NCI-H1092 (cell line): Measurements from ENCODE around the gene CP.

Experiments
- DNase-seq: peaks from one replicate; lab custom pipeline; 2025; lab: John Stamatoyannopoulos, UW

CP gene

DNA sequence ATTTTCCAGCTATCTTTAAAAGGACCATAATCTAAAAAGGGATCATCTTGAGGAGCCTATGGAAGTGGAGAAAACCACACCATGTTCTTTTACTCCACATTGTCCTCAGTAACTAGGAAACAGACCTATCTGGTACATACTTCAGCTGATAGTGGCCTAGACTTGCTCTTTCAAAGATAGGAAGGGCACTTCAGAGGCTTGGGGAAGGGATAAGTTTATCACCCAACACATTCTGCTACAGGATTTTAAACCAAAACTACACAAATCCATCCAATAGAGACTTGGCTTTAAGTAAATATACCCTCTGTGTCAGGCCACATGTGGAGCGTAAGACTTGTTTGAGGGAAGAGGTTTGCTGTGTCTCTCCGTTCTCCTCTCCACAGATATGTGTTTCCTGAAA is 35.4 kb downstream of the CP start:
- DNase-seq, result no peak

DNA sequence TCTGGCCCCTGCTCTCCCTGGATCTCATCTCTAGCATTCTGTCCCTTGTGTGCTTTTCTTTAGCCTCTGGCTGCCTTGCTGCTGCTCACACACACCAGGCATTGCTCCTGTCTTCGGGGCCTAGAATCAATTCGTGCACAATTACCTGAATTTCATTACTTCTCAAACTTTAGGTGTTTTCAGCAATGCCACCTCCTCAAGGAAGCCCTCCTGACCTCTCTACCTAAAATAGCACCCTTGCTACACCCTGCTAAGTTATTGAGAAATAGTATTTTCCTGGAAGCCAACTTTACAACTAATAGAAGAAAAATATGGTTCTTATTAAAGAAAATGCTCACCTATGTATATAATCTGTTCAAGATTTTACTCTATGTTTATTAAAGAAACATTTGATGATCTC is 40.4 kb downstream of the CP start:
- no peak for DNase-seq

DNA sequence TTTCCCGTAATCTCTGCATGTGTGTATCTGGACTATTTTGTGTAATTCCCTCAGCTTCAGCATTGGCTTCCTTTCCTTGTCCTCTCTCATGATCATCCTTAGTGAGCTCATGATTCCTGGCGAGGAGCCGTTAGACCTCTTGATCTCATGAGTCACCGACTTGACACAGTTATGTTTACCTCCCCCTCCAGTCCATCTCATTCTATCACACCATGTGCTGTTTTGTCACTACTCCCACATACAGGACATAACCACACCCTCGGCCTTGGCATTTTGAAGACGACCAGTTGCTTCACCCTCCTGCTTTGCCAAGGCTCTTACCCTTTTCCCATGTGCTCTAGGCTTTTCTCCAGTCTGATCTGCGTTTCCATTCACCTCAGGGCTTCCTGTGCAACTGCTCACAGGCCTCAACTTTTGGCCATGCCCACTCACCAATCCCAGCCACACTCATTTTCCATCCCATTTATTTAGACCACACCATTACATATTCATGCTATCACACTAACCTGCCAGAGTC is 41.5 kb downstream of the CP start:
- DNase-seq, result no peak

DNA sequence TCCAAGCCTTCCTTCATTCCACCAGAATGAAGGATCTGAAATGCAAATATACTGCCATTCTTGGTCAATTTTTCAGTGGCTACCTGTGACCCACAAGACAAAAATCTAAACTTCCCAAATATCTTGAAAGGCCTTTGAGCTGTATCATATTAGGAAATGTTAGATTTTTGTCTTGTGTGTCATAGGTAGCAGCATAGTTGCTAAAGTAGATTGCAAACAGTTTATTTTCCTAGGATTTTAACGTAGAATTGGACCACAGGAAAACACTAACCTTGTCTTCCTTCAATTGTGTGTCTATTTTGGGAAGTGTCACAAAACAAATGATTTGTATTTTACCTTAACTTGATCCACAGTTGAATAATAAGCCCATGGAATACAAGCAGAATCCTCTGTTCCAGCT is 42.4 kb downstream of the CP start:
- DNase-seq, result no peak

DNA sequence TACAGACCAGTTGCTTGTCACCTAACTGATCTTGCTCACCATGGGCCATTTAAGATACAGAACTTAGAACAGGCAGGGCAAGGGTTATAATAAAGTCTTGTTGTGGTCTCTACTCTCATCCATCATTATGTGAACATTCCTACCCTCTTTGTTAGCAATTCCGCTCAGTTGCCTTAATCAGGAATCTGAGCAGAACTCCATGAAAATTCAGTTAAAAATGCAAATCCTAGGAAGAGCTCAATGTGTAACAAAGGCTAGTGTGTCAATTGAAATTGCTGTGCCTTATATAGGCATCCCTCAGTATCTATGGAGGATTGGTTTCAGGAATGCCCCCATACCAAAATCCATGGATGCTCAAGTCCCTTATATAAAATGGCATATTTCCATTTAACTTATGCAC is 44.5 kb downstream of the CP start:
- DNase-seq, result no peak

DNA sequence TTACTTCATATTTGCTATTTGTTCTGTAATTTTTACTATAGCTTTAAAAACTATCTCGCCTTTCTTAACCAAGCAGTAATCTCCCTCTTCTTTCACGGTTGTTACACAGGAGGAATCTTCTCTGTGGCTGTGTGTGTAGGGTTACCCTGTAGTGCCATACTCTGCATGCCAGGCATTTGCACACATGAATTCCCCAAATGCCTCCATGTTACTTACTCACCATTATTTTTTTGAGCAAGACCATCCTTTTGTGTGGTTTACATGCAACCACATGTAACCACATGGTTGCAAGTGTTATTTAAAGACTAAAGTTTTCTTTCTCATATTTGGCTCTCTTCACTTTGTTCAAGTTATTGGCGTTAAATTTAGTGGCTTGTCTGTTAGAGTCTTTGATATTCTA is 46.7 kb downstream of the CP start:
- no peak for DNase-seq

DNA sequence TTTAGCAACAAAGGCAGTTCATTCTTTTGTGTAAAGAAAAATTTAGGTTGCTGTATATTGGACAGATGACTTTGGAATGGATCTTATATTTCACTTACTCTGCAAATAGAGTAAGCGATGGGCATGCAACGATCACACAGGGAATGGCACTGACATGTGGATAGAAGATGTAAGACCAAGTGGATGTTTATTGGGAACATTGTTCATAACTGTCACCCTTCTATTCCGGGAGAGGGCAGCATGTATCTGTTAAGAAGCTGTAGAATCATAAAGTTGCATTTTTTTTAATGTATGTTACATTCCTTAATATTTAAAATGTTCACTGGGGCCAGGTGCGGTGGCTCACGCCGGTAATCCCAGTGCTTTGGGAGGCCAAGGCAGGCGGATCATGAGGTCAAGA is 51.0 kb downstream of the CP start:
- no peak for DNase-seq

DNA sequence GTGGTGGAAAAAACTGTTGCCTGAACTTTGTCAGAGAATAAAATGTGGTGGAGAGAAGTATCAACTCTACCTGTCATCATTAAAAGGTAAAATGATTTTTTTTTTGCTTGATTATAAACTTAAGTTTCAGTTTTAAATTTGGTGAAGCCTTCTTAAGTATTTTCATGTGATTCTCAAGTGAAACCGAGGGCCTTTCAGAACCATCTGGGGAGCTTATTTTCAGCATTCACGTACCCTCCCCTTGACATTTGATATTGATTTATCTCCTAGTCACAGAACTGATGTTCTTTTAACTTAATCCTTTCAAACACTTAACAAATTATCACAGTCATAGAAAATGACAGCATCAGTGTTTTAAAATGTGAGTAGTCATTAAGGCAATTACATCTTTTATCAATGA is 53.7 kb downstream of the CP start:
- no peak for DNase-seq

DNA sequence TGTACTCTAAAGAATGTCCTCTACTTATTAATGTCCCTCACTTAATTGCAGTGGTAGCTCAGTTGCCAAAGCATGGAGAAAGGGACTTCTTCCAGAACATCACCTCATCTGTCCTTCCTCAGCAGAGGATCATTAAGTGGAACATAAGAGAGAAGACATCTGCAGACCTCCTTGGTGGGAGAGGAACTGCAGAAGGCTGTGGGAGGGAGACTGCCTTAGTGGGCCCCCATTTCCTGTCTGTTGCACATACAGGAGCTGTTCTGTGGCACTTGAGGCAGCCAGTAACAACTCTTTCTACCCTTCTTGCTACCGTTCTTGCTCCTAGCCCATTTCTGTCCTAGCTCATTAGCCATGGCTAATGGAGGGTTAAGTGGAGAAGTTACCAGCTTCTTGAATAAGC is 58.6 kb downstream of the CP start:
- DNase-seq, result no peak

DNA sequence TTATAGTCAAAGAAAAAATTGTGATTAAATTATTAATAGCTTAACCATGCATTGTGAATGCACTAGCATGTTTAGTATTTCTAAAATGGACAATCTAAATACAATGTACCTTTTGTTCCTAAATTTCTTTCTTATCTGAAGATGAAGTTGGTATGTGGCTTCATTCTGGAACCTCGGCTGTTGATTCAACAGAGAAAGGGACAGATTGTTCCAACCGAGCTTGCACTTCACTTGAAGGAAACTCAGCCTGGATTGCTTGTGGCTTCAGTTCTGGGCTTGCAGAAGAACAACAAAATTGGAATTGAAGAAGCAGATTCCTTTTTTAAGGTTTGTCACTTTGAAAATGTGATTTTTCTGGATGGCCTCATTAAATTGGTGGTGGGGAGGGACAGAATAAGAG is 59.6 kb downstream of the CP start:
- no peak for DNase-seq

DNA sequence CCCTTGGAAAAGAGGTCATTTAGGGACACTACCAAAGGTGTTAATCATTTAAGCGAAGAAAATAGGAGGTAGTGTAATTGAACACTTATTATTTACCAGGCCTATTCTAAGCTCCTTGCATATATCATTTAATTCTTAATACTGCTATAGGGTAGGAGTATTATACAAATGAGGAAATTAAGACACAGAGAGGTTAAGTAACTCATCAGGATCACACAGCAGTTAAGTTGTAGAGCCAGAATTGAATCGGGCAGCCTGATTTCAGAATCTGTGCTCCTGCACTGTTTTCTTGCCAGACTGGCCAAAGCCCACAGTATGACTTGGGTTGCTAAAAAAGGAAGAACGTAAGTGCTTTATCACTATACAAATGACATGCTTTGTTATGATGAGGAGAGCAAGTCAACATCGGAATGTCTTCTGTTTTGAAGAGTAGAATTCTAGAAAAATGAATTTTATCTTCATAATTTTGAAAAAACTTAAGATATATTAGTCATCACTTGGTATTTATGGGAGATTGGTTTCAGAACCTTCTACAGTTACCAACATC is 60.8 kb downstream of the CP start:
- no peak for DNase-seq

DNA sequence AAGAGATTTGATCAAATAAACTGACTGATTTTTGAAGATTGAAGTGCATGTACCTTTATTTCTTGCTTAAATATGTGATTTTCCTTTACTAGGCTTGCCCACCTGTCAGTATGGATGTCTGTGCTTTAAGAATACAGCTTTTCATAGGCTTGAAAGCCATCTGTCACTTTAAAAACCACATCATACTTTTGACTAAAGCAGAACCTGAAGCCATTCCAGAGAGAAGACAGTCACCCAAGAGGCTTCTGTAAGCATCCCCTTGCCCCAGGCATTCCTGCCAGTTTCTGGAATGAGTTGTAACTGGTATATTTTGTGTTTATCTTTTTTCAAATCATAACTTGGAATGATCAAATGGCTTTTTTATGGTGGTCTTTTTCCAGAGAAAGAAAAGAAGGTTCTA is 68.2 kb downstream of the CP start:
- no peak for DNase-seq

DNA sequence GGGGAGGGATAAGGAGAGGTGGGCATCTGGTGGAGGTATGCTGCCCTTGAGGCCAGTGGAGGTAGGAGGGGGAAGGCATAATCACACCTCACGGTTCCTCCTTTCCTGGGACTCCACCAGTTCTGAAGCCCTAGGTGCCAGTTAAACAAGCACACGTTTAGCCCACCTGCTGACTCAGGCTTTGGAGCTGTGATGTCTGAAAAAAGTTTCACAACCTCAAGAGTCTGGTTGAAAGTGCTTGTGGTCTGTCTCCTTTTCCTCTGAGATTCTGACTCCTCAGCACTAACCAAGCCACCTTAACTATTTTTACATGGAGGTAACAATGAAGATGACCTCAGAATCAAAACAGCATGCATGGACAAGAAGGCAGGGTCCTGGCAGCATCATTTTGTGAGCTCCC is 69.2 kb downstream of the CP start:
- no peak for DNase-seq

DNA sequence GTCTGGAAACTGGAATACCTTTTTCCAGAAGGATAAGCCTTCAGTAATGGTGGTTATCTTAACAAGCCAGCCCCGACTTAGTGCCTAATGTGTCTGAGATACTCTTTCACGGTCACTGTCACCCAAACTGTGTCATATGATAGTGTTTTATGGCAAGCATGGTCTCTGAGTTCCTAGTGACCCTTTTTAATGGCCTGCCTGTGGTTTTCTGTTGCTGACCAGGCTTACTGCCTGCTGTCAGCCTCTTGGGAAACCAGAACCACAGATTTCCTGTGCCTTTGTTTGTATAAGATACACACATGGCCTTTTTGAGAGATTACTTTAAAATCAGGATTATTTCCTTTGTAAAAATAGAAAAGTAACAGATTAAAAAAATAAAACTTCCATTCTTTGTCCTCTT is 69.8 kb downstream of the CP start:
- DNase-seq, result no peak

DNA sequence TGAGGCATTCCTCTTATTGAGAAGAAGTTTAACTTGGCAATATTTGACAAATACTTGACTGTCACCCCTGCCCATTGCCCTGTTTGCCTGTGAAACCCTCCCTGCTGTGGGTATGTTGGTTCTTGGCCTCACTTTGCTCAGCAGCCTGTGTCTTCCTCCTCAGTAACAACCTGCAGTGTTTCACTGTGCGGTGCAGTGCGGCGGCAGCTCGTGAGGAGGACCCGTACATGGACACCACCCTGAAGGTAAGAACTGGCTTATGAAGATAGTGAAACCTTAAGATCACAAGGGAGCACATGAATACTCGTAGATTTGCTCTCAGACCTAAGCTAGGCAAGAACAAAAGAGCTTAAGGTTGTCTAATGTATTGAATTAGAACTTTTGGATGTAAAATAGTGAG is 71.2 kb downstream of the CP start:
- no peak for DNase-seq

DNA sequence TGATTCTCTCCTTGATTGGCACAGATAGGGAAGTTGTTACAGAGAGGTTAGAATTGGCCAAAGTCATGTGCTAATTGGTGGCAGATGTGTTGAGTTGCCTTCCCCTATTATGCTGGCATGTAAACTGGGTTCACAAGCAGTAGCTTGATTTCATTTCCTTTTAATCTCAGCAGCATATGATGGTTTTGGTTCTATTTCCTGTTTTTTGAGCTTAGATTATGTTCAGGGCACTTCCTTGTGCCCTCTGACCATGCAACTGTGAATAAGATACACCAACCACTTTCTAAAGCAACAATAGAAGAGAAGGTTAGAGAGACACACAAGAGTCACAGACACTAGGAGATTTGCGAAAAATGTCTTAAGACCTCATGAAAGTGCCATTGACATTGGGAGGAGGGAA is 75.7 kb downstream of the CP start:
- no peak for DNase-seq

DNA sequence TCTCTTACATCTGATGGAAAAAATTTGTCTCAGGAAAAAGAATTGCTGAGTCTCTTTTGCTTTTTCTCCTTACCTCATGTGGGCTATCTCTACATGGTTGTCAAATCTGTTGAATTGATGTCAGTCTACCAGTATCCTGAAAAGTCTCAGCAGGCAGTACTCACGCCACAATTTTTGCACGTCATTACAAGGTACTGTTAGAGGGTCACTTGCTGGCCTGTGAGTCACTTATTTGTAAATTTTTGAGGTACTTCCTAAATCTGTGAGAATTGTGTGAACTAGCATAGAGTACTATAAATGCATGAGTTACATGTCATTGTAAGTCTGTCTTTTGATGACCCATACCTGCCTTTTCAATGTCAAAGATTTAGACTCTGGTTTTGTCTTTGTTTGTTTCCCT is 76.3 kb downstream of the CP start:
- DNase-seq, result no peak

DNA sequence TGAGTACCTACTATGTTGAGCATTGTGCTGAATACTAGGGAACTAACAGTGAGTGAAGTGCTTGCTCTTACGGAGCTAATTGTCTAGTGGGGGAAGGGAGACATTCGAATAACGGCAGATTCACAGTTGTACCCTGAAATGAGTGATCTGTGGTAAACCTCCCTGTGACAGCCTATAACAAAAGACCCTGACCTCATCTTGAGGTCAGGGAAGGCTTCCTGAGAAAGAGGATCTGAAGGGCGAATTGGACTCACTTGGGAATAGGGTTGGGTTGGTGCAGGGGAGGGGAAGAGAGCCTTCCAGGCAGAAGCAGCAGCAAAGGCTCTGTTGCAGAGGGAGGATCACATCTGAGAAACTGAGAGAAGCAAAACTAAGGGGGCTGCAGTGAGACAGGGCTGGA is 78.9 kb downstream of the CP start:
- DNase-seq, result no peak

DNA sequence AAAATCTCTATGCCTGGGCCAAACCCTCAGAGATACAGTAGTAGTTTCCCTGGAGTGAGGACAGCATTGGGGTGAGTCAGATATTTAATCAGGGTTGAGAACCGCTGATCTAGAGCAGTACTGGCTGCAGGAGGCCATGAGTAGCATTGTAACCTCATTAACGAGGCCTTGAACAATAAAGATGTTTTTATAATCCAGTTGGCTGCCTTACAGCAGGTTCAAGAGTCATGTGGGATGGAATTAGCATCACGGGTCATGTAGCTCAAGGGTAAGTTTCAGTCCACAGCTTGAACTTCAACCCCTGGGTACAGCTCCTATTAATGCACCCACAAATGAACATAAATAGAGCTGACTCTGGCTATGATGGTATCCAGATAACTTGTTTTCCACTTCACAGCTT is 87.1 kb downstream of the CP start:
- no peak for DNase-seq

DNA sequence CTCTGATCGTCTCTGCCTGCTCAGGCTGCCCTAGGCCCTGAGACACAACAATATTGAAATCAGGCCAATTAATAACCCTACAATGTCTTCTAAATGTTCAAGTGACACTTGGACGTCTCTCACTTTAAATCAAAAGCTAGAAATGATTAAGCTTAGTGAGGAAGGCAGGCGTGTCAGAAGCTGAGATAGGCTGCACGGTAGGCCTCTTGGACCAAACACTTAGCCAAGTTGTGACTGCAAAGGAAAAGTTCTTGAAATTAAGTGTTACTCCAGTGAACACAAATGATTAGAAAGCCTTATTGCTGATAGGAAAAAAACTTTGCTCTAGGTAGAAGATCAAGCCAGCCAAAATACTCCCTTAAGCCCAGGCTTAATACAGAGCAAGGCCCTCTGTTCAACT is 90.0 kb downstream of the CP start:
- no peak for DNase-seq

DNA sequence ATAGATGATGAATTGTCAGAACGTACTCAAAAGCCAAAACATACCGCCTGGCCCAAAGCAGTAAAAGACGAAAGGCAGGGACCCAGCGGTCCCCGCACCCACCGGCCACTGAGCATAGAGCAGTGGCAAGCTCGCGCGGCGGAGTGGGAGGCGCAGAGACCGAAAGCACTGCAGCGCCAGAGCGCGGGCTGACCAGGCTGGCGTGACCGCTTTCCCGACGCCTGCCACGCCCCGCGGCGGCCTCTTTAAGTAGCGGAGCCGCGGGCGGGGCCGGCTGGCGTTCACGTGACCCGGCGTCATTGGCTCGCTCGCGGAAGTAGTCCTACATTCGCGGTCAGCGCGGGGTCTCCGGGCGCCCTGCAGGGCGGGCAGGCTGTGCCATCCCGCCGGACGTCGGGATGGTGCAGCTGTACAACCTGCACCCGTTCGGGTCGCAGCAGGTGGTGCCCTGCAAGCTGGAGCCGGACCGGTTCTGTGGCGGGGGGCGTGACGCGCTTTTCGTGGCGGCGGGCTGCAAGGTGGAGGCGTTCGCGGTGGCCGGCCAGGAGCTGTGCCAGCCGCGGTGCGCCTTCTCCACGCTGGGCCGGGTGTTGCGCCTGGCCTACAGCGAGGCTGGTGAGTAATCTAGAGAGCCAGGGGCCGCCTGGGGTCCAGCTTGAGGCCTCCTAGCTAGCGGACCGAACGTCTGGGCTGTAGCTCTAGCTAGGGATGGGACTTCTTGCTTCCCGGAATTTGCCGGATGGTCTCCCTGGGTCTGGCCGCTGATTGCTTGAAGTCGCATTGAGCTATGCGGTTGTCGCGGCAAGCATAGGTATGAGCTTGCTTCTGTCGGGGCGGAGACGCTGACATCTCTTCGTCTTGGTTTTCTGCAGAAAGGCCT is 92.1 kb downstream of the CP start, which contains the start of gene HPS3:
TSS of gene HPS3 (plus strand) at position 313 of the 880 bp plus-strand sequence. CDS start at position 399, 86 bp downstream.
- DNase-seq, result peak; percentile 83

DNA sequence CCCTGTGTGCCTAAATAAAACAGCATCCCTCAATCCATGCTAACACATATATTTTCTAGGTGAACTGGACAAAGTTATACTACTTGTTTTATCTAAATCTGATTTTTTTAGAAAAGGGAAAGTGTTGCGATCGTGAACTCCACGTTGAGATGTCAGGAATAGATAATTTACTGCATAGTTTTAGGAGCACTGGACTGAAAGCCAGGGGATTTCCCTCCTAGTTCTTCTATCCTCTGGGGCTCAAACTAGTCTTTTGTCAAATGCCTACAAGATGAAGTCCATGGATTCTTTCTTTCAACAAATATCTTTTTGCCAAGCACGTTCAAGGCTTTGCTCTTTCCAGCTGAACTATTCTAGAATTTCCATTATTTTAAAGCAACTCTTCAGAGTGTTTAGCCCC is 92.8 kb downstream of the CP start:
- DNase-seq, result no peak

DNA sequence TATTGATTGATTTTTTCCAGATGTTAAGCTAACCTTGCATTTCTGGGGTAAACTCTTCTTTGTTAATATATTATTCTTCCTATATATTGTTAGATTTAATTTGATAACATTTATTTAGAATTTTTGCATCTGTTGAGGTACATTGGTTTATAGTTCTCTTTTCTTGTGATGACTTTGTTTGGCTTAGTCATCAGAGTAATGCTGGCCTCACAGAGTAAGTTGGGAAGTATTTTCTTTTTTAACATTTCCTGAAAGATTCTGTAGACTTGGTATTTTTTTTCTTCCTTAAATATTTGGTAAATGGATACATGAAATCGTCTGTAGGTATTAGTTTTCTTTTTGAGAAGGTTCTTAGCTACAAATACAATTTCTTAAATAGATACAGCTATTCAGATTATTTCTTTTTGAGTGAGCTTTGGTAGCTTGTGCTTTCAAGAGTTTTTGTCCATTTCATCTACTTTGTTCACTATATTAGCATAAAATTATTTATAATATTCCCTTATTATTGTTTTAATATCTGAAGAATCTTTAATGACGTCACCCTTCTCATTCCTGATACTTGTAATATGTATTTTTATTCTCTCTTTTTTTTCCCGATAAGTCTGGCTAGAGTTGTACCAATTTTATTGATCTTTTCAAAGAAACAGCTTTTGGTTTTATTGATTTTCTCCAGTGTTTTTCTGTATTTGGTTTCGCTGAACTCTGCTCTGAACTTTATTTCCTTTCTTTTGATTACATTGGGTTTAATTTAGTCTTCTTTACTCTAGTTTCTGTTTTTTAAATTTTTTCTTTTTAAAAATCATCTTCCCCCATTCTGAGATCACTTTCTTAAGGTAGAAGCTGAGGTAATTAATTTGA is 98.7 kb downstream of the CP start:
- DNase-seq, result no peak
